A549 (cell line): ENCODE data around the gene ZNF423.

Source experiments
- CEBPB ChIP-seq, 2 experiments: fragments of >200 bp in 1 of 2; sonication (Bioruptor Twin) in 1 of 2; formaldehyde crosslinking in 1 of 2; IDR thresholded peaks; 2 replicates each; pipeline ENCODE4 v1.6.1; 2012 to 2016
- CHD4 ChIP-seq: fragments of 200-600 bp; sonication (generic); IDR thresholded peaks from 2 replicates; pipeline ENCODE4 v1.6.1; 2016; ENCODE audit warnings: antibody characterized with exemption, mild to moderate bottlenecking, borderline replicate concordance
- EP300 ChIP-seq, 2 experiments: fragments of >200 bp; sonication (Bioruptor Twin); formaldehyde crosslinking; IDR thresholded peaks; 2 replicates in 1 of 2; 3 replicates in 1 of 2; pipeline ENCODE4 v1.6.1; 2016 to 2017
- JUN ChIP-seq, 2 experiments: fragments of >200 bp; sonication (Bioruptor Twin); formaldehyde crosslinking; IDR thresholded peaks; 2 replicates in 1 of 2; 3 replicates in 1 of 2; pipeline ENCODE4 v1.6.1; 2016 to 2017
- JUNB ChIP-seq: fragments of >200 bp; sonication (Bioruptor Twin); formaldehyde crosslinking; IDR thresholded peaks from 2 replicates; pipeline ENCODE4 v1.6.1; 2016
- RAD21 ChIP-seq, 2 experiments: fragments of >200 bp in 1 of 2; sonication (Bioruptor Twin) in 1 of 2; formaldehyde crosslinking in 1 of 2; IDR thresholded peaks in 1 of 2; conservative IDR thresholded peaks in 1 of 2; 2 replicates in 1 of 2; 3 replicates in 1 of 2; pipeline ENCODE4 v1.6.1; 2012 to 2018; ENCODE audit warnings: inconsistent platforms in 1 of 2
- RARB ChIP-seq: fragments of 250-450 bp; sonication (Bioruptor Pico); IDR thresholded peaks from 2 replicates; pipeline ENCODE4 v1.8.0; 2021; ENCODE audit warnings: mild to moderate bottlenecking, moderate library complexity
- ZC3H11A ChIP-seq: fragments of 450-650 bp; IDR thresholded peaks from 2 replicates; pipeline ENCODE4 v1.6.1; 2014; ENCODE audit warnings: antibody characterized with exemption, mild to moderate bottlenecking
- TF ChIP-seq, protein P1 (sequence below): fragments of 200-600 bp; sonication (generic); IDR thresholded peaks from 2 replicates; pipeline ENCODE4 v1.6.1; 2016; ENCODE audit warnings: antibody characterized with exemption, mild to moderate bottlenecking, moderate library complexity
- TF ChIP-seq, protein P2 (sequence below): fragments of >200 bp; sonication (Bioruptor Twin); formaldehyde crosslinking; IDR thresholded peaks from 3 replicates; pipeline ENCODE4 v1.5.1; 2016
- TF ChIP-seq, protein P3 (sequence below): fragments of >200 bp; sonication (Bioruptor Twin); formaldehyde crosslinking; IDR thresholded peaks from 3 replicates; pipeline ENCODE4 v1.6.1; 2016

DNA sequence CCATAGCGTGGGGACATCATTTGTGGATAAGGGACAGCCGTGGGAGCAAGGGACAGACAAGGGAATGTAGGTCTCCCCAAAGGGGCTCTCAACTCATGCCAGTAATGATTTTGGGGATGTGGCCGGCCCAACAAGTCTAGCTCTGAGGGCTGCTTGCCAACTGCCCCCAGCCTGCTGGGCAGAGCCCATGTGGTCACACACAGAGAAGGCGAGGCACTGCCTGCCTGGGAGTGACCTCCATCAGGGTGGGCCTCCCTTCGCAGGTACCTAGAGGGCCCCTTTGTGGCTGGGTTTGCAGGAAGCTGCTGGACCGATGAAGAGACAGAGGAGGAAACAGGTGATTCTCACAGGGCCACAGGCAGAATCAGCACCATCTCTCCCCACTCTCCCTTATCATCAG lies 305.2 kb downstream of the ZNF423 start:
- TF ChIP-seq RAD21 (conservative IDR thresholded peaks at IDR 0.05 in 1 of 2, IDR thresholded peaks at IDR 0.05 in 1 of 2) (no peak), EP300 (IDR thresholded peaks at IDR 0.05) (no peak), CHD4 (no peak), ZC3H11A (no peak), JUN (IDR thresholded peaks at IDR 0.05) (no peak), CEBPB (IDR thresholded peaks at IDR 0.05) (no peak), RARB (CRISPR knock-in tag) (no peak), JUNB (no peak)
- TF ChIP-seq, protein P1, sequence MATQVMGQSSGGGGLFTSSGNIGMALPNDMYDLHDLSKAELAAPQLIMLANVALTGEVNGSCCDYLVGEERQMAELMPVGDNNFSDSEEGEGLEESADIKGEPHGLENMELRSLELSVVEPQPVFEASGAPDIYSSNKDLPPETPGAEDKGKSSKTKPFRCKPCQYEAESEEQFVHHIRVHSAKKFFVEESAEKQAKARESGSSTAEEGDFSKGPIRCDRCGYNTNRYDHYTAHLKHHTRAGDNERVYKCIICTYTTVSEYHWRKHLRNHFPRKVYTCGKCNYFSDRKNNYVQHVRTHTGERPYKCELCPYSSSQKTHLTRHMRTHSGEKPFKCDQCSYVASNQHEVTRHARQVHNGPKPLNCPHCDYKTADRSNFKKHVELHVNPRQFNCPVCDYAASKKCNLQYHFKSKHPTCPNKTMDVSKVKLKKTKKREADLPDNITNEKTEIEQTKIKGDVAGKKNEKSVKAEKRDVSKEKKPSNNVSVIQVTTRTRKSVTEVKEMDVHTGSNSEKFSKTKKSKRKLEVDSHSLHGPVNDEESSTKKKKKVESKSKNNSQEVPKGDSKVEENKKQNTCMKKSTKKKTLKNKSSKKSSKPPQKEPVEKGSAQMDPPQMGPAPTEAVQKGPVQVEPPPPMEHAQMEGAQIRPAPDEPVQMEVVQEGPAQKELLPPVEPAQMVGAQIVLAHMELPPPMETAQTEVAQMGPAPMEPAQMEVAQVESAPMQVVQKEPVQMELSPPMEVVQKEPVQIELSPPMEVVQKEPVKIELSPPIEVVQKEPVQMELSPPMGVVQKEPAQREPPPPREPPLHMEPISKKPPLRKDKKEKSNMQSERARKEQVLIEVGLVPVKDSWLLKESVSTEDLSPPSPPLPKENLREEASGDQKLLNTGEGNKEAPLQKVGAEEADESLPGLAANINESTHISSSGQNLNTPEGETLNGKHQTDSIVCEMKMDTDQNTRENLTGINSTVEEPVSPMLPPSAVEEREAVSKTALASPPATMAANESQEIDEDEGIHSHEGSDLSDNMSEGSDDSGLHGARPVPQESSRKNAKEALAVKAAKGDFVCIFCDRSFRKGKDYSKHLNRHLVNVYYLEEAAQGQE, result no peak
- TF ChIP-seq, protein P2, sequence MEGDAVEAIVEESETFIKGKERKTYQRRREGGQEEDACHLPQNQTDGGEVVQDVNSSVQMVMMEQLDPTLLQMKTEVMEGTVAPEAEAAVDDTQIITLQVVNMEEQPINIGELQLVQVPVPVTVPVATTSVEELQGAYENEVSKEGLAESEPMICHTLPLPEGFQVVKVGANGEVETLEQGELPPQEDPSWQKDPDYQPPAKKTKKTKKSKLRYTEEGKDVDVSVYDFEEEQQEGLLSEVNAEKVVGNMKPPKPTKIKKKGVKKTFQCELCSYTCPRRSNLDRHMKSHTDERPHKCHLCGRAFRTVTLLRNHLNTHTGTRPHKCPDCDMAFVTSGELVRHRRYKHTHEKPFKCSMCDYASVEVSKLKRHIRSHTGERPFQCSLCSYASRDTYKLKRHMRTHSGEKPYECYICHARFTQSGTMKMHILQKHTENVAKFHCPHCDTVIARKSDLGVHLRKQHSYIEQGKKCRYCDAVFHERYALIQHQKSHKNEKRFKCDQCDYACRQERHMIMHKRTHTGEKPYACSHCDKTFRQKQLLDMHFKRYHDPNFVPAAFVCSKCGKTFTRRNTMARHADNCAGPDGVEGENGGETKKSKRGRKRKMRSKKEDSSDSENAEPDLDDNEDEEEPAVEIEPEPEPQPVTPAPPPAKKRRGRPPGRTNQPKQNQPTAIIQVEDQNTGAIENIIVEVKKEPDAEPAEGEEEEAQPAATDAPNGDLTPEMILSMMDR, result no peak
- TF ChIP-seq, protein P3, sequence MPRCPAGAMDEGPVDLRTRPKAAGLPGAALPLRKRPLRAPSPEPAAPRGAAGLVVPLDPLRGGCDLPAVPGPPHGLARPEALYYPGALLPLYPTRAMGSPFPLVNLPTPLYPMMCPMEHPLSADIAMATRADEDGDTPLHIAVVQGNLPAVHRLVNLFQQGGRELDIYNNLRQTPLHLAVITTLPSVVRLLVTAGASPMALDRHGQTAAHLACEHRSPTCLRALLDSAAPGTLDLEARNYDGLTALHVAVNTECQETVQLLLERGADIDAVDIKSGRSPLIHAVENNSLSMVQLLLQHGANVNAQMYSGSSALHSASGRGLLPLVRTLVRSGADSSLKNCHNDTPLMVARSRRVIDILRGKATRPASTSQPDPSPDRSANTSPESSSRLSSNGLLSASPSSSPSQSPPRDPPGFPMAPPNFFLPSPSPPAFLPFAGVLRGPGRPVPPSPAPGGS, result no peak
